Measurements from ENCODE around the gene ADGRD1.

ADGRD1 gene

GRCh38 chr12:131033886-131034482 is 80.3 kb downstream of the ADGRD1 start:
- no peak for ATAC-seq
- TF ChIP-seq PPARA (CRISPR knock-in tag; IDR thresholded peaks at IDR 0.05; ENCODE audit: borderline replicate concordance) (no peak), POU6F1 (CRISPR knock-in tag; IDR thresholded peaks at IDR 0.05; ENCODE audit: borderline replicate concordance, low read depth) (no peak), CREB5 (CRISPR knock-in tag; IDR thresholded peaks at IDR 0.05; ENCODE audit: low read depth) (no peak), CSRNP3 (CRISPR knock-in tag; IDR thresholded peaks at IDR 0.05) (no peak), ZFP3 (CRISPR knock-in tag; IDR thresholded peaks at IDR 0.05) (no peak), ZFP30 (CRISPR knock-in tag; IDR thresholded peaks at IDR 0.05) (no peak), OSR1 (CRISPR knock-in tag; IDR thresholded peaks at IDR 0.05) (no peak), TSHZ2 (CRISPR knock-in tag; IDR thresholded peaks at IDR 0.05) (no peak)

- TF ChIP-seq TSHZ2 (CRISPR knock-in tag; IDR thresholded peaks at IDR 0.05) (no peak), PPARA (CRISPR knock-in tag; IDR thresholded peaks at IDR 0.05; ENCODE audit: borderline replicate concordance) (no peak)
- no peak for ATAC-seq
These were observed 81.0 kb downstream of the ADGRD1 start for GRCh38 chr12:131034631-131035244.

- ATAC-seq = no peak
- no peak for TF ChIP-seq ZFP3 (CRISPR knock-in tag; IDR thresholded peaks at IDR 0.05)
- no peak for TF ChIP-seq PATZ1 (CRISPR knock-in tag; IDR thresholded peaks at IDR 0.05; ENCODE audit: borderline replicate concordance)
- no peak for TF ChIP-seq POU6F1 (CRISPR knock-in tag; IDR thresholded peaks at IDR 0.05; ENCODE audit: borderline replicate concordance, low read depth)
- TF ChIP-seq TCF4 (CRISPR knock-in tag; IDR thresholded peaks at IDR 0.05; ENCODE audit: borderline replicate concordance) = no peak
- TF ChIP-seq ZC3H10 (CRISPR knock-in tag; IDR thresholded peaks at IDR 0.05) = no peak
- no peak for TF ChIP-seq ISL1 (CRISPR knock-in tag; IDR thresholded peaks at IDR 0.05)
- no peak for TF ChIP-seq CREB5 (CRISPR knock-in tag; IDR thresholded peaks at IDR 0.05; ENCODE audit: low read depth)
- TF ChIP-seq RARB (CRISPR knock-in tag; IDR thresholded peaks at IDR 0.05) = no peak
- TF ChIP-seq ZFP30 (CRISPR knock-in tag; IDR thresholded peaks at IDR 0.05) = no peak
- no peak for TF ChIP-seq ZNF70 (CRISPR knock-in tag; IDR thresholded peaks at IDR 0.05)
- TF ChIP-seq BACH2 (CRISPR knock-in tag; IDR thresholded peaks at IDR 0.05; ENCODE audit: borderline replicate concordance) = no peak
- TF ChIP-seq GLIS3 (CRISPR knock-in tag; IDR thresholded peaks at IDR 0.05) = no peak
- no peak for TF ChIP-seq SNAI2 (CRISPR knock-in tag; IDR thresholded peaks at IDR 0.05)
- no peak for TF ChIP-seq ZNF8 (CRISPR knock-in tag; IDR thresholded peaks at IDR 0.05)
- TF ChIP-seq TOX (CRISPR knock-in tag; IDR thresholded peaks at IDR 0.05; ENCODE audit: borderline replicate concordance) = no peak
- TF ChIP-seq OSR1 (CRISPR knock-in tag; IDR thresholded peaks at IDR 0.05) = no peak
- TF ChIP-seq CSDC2 (CRISPR knock-in tag; IDR thresholded peaks at IDR 0.05) = no peak
- TF ChIP-seq ARNTL (CRISPR knock-in tag; IDR thresholded peaks at IDR 0.05; ENCODE audit: borderline replicate concordance, low read depth) = no peak
- TF ChIP-seq PPARA (CRISPR knock-in tag; IDR thresholded peaks at IDR 0.05; ENCODE audit: borderline replicate concordance) = no peak
These were observed 81.6 kb downstream of the ADGRD1 start for GRCh38 chr12:131035245-131035681.
